DMS 273 treated with DMSO at 0.1 percent for 48 hours (cell line): Measurements from ENCODE around the gene KLF13.

ENCODE experiments used
- DNase-seq: peaks from one replicate; lab custom pipeline; 2025; lab: John Stamatoyannopoulos, UW

KLF13 gene

GRCh38 chr15:31401282-31401681 is 74.6 kb downstream of the KLF13 start:
- no peak for DNase-seq

GRCh38 chr15:31402003-31402402 is 75.4 kb downstream of the KLF13 start:
- DNase-seq = no peak

- DNase-seq = peak; percentile 22
Measured at GRCh38 chr15:31402511-31403056, 75.9 kb downstream of the KLF13 start.

- no peak for DNase-seq
Measured at GRCh38 chr15:31403096-31403495, 76.5 kb downstream of the KLF13 start.

GRCh38 chr15:31403606-31404005 is 77.0 kb downstream of the KLF13 start:
- DNase-seq = no peak

GRCh38 chr15:31404345-31404744 is 77.7 kb downstream of the KLF13 start:
- no peak for DNase-seq

- no peak for DNase-seq
Measured at GRCh38 chr15:31405200-31405920, 78.7 kb downstream of the KLF13 start.

- DNase-seq = no peak
Measured at GRCh38 chr15:31407376-31407775, 80.7 kb downstream of the KLF13 start.

GRCh38 chr15:31407851-31408250 is 81.2 kb downstream of the KLF13 start:
- DNase-seq = no peak

GRCh38 chr15:31408724-31409123 is 82.1 kb downstream of the KLF13 start:
- no peak for DNase-seq

GRCh38 chr15:31409171-31409570 is 82.5 kb downstream of the KLF13 start:
- no peak for DNase-seq

GRCh38 chr15:31412824-31413223 is 86.2 kb downstream of the KLF13 start:
- DNase-seq = no peak

- DNase-seq = no peak
Measured at GRCh38 chr15:31415201-31415600, 88.6 kb downstream of the KLF13 start.

GRCh38 chr15:31419820-31420219 is 93.2 kb downstream of the KLF13 start:
- DNase-seq = no peak

GRCh38 chr15:31427411-31427810 is 100.8 kb downstream of the KLF13 start:
- no peak for DNase-seq
